ENCODE measurements around the gene ZNF408.

DNA sequence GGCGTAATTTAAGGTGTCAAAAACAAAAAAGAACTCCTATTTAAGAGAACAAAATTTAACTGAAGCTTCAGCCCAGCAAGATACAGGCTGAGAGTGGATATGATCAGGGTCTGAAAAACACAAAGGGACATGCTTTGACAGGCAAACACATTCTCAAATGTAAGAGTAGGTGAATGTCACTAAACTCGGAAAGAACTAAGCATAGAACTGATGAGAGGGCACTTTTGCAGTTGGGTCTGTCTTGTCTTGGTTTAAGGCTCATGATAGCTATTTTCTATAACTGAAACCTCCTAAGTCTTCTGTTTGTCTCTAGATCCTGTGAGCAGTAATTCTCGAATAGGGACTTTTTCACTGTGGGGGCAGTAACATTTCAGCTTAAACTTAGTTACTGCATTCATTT is 45.2 kb downstream of the ZNF408 start:
- no peak for TF ChIP-seq POLR2AphosphoS5 (IDR thresholded peaks at IDR 0.05; ENCODE audit: low read depth, low read length)
- TF ChIP-seq, protein P1, sequence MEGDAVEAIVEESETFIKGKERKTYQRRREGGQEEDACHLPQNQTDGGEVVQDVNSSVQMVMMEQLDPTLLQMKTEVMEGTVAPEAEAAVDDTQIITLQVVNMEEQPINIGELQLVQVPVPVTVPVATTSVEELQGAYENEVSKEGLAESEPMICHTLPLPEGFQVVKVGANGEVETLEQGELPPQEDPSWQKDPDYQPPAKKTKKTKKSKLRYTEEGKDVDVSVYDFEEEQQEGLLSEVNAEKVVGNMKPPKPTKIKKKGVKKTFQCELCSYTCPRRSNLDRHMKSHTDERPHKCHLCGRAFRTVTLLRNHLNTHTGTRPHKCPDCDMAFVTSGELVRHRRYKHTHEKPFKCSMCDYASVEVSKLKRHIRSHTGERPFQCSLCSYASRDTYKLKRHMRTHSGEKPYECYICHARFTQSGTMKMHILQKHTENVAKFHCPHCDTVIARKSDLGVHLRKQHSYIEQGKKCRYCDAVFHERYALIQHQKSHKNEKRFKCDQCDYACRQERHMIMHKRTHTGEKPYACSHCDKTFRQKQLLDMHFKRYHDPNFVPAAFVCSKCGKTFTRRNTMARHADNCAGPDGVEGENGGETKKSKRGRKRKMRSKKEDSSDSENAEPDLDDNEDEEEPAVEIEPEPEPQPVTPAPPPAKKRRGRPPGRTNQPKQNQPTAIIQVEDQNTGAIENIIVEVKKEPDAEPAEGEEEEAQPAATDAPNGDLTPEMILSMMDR (IDR thresholded peaks at IDR 0.05): no peak
- TF ChIP-seq TCF12 (IDR thresholded peaks at IDR 0.05): no peak
- TF ChIP-seq, protein P2, sequence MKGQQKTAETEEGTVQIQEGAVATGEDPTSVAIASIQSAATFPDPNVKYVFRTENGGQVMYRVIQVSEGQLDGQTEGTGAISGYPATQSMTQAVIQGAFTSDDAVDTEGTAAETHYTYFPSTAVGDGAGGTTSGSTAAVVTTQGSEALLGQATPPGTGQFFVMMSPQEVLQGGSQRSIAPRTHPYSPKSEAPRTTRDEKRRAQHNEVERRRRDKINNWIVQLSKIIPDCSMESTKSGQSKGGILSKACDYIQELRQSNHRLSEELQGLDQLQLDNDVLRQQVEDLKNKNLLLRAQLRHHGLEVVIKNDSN (IDR thresholded peaks at IDR 0.05; ENCODE audit: borderline replicate concordance, low read depth): no peak
- no peak for TF ChIP-seq FOXM1 (IDR thresholded peaks at IDR 0.05; ENCODE audit: low read depth)
